ENCODE measurements around the gene TUBB8. TPM values are rescaled to one million over a fixed set of nuclear protein-coding genes. Genes with fewer than 3 reads are reported as not detected.

The TUBB8 gene
- total and polyA plus RNA-seq, 12 donors = 0.10 to 0.72 (median 0.20) TPM; not detected in 8

GRCh38 chr10:89248-89647 lies 40.2 kb upstream of the TUBB8 start:
- H3K27me3 ChIP-seq = no peaks in the 10 kb centered on the region
- no peaks in the 10 kb centered on the region for H3K9me3 ChIP-seq (replicated peaks in 1 of 3)
- H3K36me3 ChIP-seq (replicated peaks in 1 of 2) = no peaks in the 10 kb centered on the region
- TF ChIP-seq CTCF (IDR thresholded peaks at IDR 0.05) = no peak
- TF ChIP-seq POLR2A (IDR thresholded peaks at IDR 0.05) = no peak
- 80 to 86% (median 82%) methylated on average over 2 of the region's 2 CpGs for WGBS, 4 donors
- no peak for DNase-seq
- H3K4me3 ChIP-seq = no peak overlapping the region
- H3K27ac ChIP-seq = no peak overlapping the region
- no peaks in the 10 kb centered on the region for H3K4me1 ChIP-seq (replicated peaks in 1 of 2)
- intact Hi-C loops (cut with DNase I) = no loop called here

- H3K4me3 ChIP-seq = no peak overlapping the region
- H3K4me1 ChIP-seq (replicated peaks in 1 of 2) = no peaks in the 10 kb centered on the region
- H3K27me3 ChIP-seq = no peaks in the 10 kb centered on the region
- TF ChIP-seq POLR2A (IDR thresholded peaks at IDR 0.05) = no peak
- no peak for TF ChIP-seq CTCF (IDR thresholded peaks at IDR 0.05)
- intact Hi-C loops (cut with DNase I) = no loop called here
- H3K36me3 ChIP-seq (replicated peaks in 1 of 2) = no peaks in the 10 kb centered on the region
- 50 to 71% (median 63%) methylated on average over 1 to 4 of the region's 4 CpGs for WGBS, 4 donors
- DNase-seq = no peak
- H3K9me3 ChIP-seq (replicated peaks in 1 of 3) = no peaks in the 10 kb centered on the region
- no peak overlapping the region for H3K27ac ChIP-seq
Measured at GRCh38 chr10:88253-88652, 39.2 kb upstream of the TUBB8 start.

GRCh38 chr10:87177-88080 lies 38.3 kb upstream of the TUBB8 start:
- H3K27me3 ChIP-seq = no peaks in the 10 kb centered on the region
- WGBS, 4 donors = 68 to 82% (median 82%) methylated on average over 9 to 19 of the region's 19 CpGs
- TF ChIP-seq CTCF (IDR thresholded peaks at IDR 0.05) (no peak), POLR2A (IDR thresholded peaks at IDR 0.05) (no peak)

GRCh38 chr10:86031-86430 lies 36.9 kb upstream of the TUBB8 start:
- 72 to 89% (median 81%) methylated on average over 4 to 10 of the region's 10 CpGs for WGBS, 4 donors

More at GRCh38 chr10:87177-88080, 38.3 kb upstream of the TUBB8 start:
- Histone ChIP-seq H3K4me1 (replicated peaks in 1 of 2) (no peaks in the 10 kb centered on the region), H3K27ac (no peak overlapping the region), H3K4me3 (no peak overlapping the region), H3K36me3 (replicated peaks in 1 of 2) (no peaks in the 10 kb centered on the region), H3K9me3 (replicated peaks in 1 of 3) (no peaks in the 10 kb centered on the region)
- no peak for DNase-seq
- intact Hi-C loops (cut with DNase I) = no loop called here

More at GRCh38 chr10:86031-86430, 36.9 kb upstream of the TUBB8 start:
- H3K36me3 ChIP-seq (replicated peaks in 1 of 2) = no peaks in the 10 kb centered on the region
- no peak overlapping the region for H3K27ac ChIP-seq
- DNase-seq = no peak
- intact Hi-C loops (cut with DNase I) = no loop called here
- no peaks in the 10 kb centered on the region for H3K4me1 ChIP-seq (replicated peaks in 1 of 2)
- no peaks in the 10 kb centered on the region for H3K9me3 ChIP-seq (replicated peaks in 1 of 3)
- H3K4me3 ChIP-seq = no peak overlapping the region
- TF ChIP-seq POLR2A (IDR thresholded peaks at IDR 0.05) (no peak), CTCF (IDR thresholded peaks at IDR 0.05) (no peak)
- H3K27me3 ChIP-seq = no peaks in the 10 kb centered on the region

Measured in adrenal gland (tissue), 12 donors.